Heart right ventricle (tissue), 16 donors: ENCODE results near the gene POLK. TPM values are rescaled to one million over a fixed set of nuclear protein-coding genes. Genes with fewer than 3 reads are reported as not detected.

Experiments used
- ATAC-seq, 8 donors: fragments of 200-7000 bp; cut with Tn5 transposase; one replicate each; pipeline ENCODE4 v1.9.1; 2020; ENCODE audit warnings: mild to moderate bottlenecking in 8 of 8, moderate library complexity in 8 of 8, moderate number of reproducible peaks in 1 of 8
- DNase-seq, 2 donors: peaks; one replicate each; pipeline ENCODE4 v3.0.0-alpha.2; 2020
- H3K27ac ChIP-seq, 10 donors: fragments of 200-600 bp; sonication (generic) in 2 of 10; one replicate each; pipeline versions ENCODE4 v1.5.0 to v1.8.0; 2020 to 2022; ENCODE audit warnings: mild to moderate bottlenecking in 3 of 10
- H3K27me3 ChIP-seq, 7 donors: fragments of 200-600 bp; one replicate each; pipeline ENCODE4 v1.8.0; 2021 to 2022; ENCODE audit warnings: mild to moderate bottlenecking in 2 of 7
- H3K36me3 ChIP-seq, 9 donors: fragments of 200-600 bp; sonication (generic) in 1 of 9; one replicate each; pipeline versions ENCODE4 v1.5.0 to v1.8.0; 2020 to 2022; ENCODE audit warnings: mild to moderate bottlenecking in 2 of 9
- H3K4me1 ChIP-seq, 9 donors: fragments of 200-600 bp; sonication (generic) in 1 of 9; one replicate each; pipeline versions ENCODE4 v1.5.0 to v1.8.0; 2020 to 2022; ENCODE audit warnings: mild to moderate bottlenecking in 4 of 9
- H3K4me3 ChIP-seq, 10 donors: fragments of 200-600 bp; sonication (generic) in 2 of 10; one replicate each; pipeline versions ENCODE4 v1.5.0 to v1.8.0; 2020 to 2022; ENCODE audit warnings: mild to moderate bottlenecking in 7 of 10, moderate library complexity in 2 of 10
- H3K9me3 ChIP-seq, 11 donors: fragments of 200-600 bp in 10 of 11; sonication (generic) in 2 of 11; one replicate each; pipeline versions ENCODE4 v1.5.0 to v1.8.0; 2013 to 2022; ENCODE audit warnings: mild to moderate bottlenecking in 2 of 11, control low read depth in 1 of 11, moderate library complexity in 1 of 11
- CTCF ChIP-seq, 9 donors: fragments of 200-600 bp; sonication (generic) in 2 of 9; IDR thresholded peaks; one replicate each; pipeline versions ENCODE4 v1.5.0 to v1.8.0; 2021 to 2022; ENCODE audit warnings: antibody characterized with exemption in 9 of 9, mild to moderate bottlenecking in 5 of 9, moderate library complexity in 1 of 9
- WGBS, 2 donors: extraction: QIAGEN DNeasy Blood & Tissue Kit; methylation state at CpG; one replicate each; pipeline ENCODE4 v1.1.7; 2013; ENCODE audit warnings: inconsistent platforms in 1 of 2; 5-methylcytosine and 5-hydroxymethylcytosine counted together
- intact Hi-C, 10 donors: fragments of 100-400 bp; cut with DNase I; formaldehyde crosslinking; loops; one replicate each; pipeline versions ENCODE4 v1.11.1 to v1.14.2; 2022
- polyA plus RNA-seq, 2 donors: library from polyadenylated mRNA; stranded (reverse); fragments of 200-250 nt; gene quantifications; one replicate each; pipeline ENCODE4 v1.2.3, GENCODE V29; 2013
- total RNA-seq, 10 donors: library from RNA; stranded (reverse); fragmentation: NEBNext Ultra II Directional in 3 of 10; extraction: Animal tissue kit (Norgen Biotek cat#: 25700) in 3 of 10; gene quantifications; one replicate each; pipeline versions ENCODE4 v1.2.1 to v1.2.4, GENCODE V29; 2021 to 2023
- donor health status: Arrhythmogenic right ventricular cardiomyopathy.
- donor health status: ischemic (EF 13 %, LVEDD 7.1; RV severe dilation, severe dysfunction).
- donor health status: healthy with polysubstance abuse.
- donor health status: DM: no; HTN: yes; CAD: no.
- donor health status: DM: no; HTN: no; CAD: no.
- donor health status: ischemic (EF 25% LVEDD 6.9; RV normal size, moderate dysfunction).
- donor health status: ischemic (EF 25% LVEDD 5.7; RV mildly dilated, moderate dysfunction).
- donor health status: healthy.
- donor health status: DM: yes; HTN: yes; CAD: no.
- donor health status: Ischemic cardiomyopathy.
- donor health status: ischemic (EF 35%, LVEDD 5.7; RV mildly dilated, moderate dysfunction).
- donor health status: nonischemic (EF 11% LVEDD 7.7; RV severe dilation, severe dysfunction).
- donor health status: DM: yes; HTN: yes; CAD: no.
- donor health status: PGD.
- donor health status: ischemic (EF 29% LVEDD 5.4; RV normal size, mild dysfunction).
- donor health status: nonischemic (EF 23%, LVEDD 6.1; RV moderate dilation, normal function).

POLK gene
- total and polyA plus RNA-seq, 12 donors, result 4.0 to 27.2 (median 22.6) TPM

GRCh38 chr5:75536694-75537360 lies 25.1 kb downstream of the POLK start:
- Histone ChIP-seq H3K4me1 (peaks cover 0 to 32% (median 15%) of the 10 kb centered on the region in 9 donors), H3K9me3 (peaks cover 0 to 36% (median 14%) of the 10 kb centered on the region in 11 donors), H3K27ac (no peak overlapping the region), H3K4me3 (no peak overlapping the region), H3K27me3 (no peaks in the 10 kb centered on the region), H3K36me3 (peaks cover 0 to 25% (median 0%) of the 10 kb centered on the region in 9 donors)
- WGBS, 2 donors, result 87 to 99% methylated on average over 6 of the region's 6 CpGs
- TF ChIP-seq CTCF (IDR thresholded peaks at IDR 0.05), result no peak
- peak in 5 of 8 donors; percentile 19 to 41 (median 37) for ATAC-seq
- DNase-seq, result no peak
- intact Hi-C loops, result no loop called here

GRCh38 chr5:75538211-75538610 lies 26.5 kb downstream of the POLK start:
- H3K27ac ChIP-seq, result no peak overlapping the region
- TF ChIP-seq CTCF (IDR thresholded peaks at IDR 0.05), result no peak
- DNase-seq (no peak), ATAC-seq (no peak)
- no peak overlapping the region for H3K4me3 ChIP-seq
- H3K27me3 ChIP-seq, result no peaks in the 10 kb centered on the region
- intact Hi-C loops, result no loop called here
- H3K36me3 ChIP-seq, result peaks cover 0 to 25% (median 0%) of the 10 kb centered on the region in 9 donors
- H3K9me3 ChIP-seq, result peaks cover 0 to 26% (median 10%) of the 10 kb centered on the region in 11 donors
- 74 to 78% methylated on average over 1 of the region's 1 CpG for WGBS, 2 donors
- peaks cover 0 to 32% (median 15%) of the 10 kb centered on the region in 9 donors for H3K4me1 ChIP-seq

GRCh38 chr5:75545131-75545530 lies 33.4 kb downstream of the POLK start:
- Histone ChIP-seq H3K27ac (no peak overlapping the region), H3K36me3 (peaks cover 0 to 24% (median 0%) of the 10 kb centered on the region in 9 donors), H3K4me1 (peaks cover 0 to 18% (median 0%) of the 10 kb centered on the region in 9 donors), H3K9me3 (no peaks in the 10 kb centered on the region), H3K4me3 (no peak overlapping the region), H3K27me3 (no peaks in the 10 kb centered on the region)
- 45 to 54% methylated on average over 2 of the region's 2 CpGs for whole genome bisulfite sequencing, 2 donors
- no peak for TF ChIP-seq CTCF (IDR thresholded peaks at IDR 0.05)
- intact Hi-C loops, result no loop called here
- ATAC-seq (no peak), DNase-seq (no peak)

- H3K27me3 ChIP-seq, result no peaks in the 10 kb centered on the region
- ATAC-seq (no peak), DNase-seq (no peak)
- H3K36me3 ChIP-seq, result peaks cover 0 to 13% (median 0%) of the 10 kb centered on the region in 9 donors
- no peak overlapping the region for H3K27ac ChIP-seq
- intact Hi-C loops, result no loop called here
- no peak for TF ChIP-seq CTCF (IDR thresholded peaks at IDR 0.05)
- peaks cover 0 to 18% (median 0%) of the 10 kb centered on the region in 9 donors for H3K4me1 ChIP-seq
- 98% methylated on average over 6 of the region's 6 CpGs for WGBS, 2 donors
- H3K4me3 ChIP-seq, result no peak overlapping the region
- no peaks in the 10 kb centered on the region for H3K9me3 ChIP-seq
Observed at GRCh38 chr5:75546830-75547229, 35.1 kb downstream of the POLK start.
